PFSK-1 (cell line): ENCODE measurements around the gene NFATC2IP.

Experiments used
- FOXP2 ChIP-seq: optimal IDR thresholded peaks from 2 replicates; pipeline ENCODE3; 2011; ENCODE audit warnings: borderline replicate concordance, control low read depth, inconsistent platforms; ENCODE audit not compliant: insufficient read depth; ENCODE audit errors: extremely low read length, extremely low read depth
- POLR2AphosphoS5 ChIP-seq: IDR thresholded peaks from 2 replicates; pipeline ENCODE4 v1.6.1; 2012; ENCODE audit warnings: low read depth, mild to moderate bottlenecking, control low read depth, low read length, moderate library complexity
- SIN3A ChIP-seq: IDR thresholded peaks from 2 replicates; pipeline ENCODE4 v1.6.1; 2012; ENCODE audit warnings: mild to moderate bottlenecking, low read length, moderate library complexity, borderline replicate concordance; ENCODE audit not compliant: insufficient read depth
- TAF1 ChIP-seq: IDR thresholded peaks from 2 replicates; pipeline ENCODE4 v1.6.1; 2012; ENCODE audit warnings: low read length, control low read depth, borderline replicate concordance; ENCODE audit not compliant: insufficient read depth
- TF ChIP-seq, protein P1 (sequence below), 2 experiments: IDR thresholded peaks; 2 replicates each; pipeline versions ENCODE4 v1.6.1 to v1.8.0; 2011 to 2012; ENCODE audit warnings: low read depth in 2 of 2, low read length in 2 of 2, control low read depth in 1 of 2, inconsistent platforms in 1 of 2, mild to moderate bottlenecking in 1 of 2, moderate library complexity in 1 of 2; ENCODE audit not compliant: insufficient read depth in 1 of 2

The NFATC2IP gene

DNA sequence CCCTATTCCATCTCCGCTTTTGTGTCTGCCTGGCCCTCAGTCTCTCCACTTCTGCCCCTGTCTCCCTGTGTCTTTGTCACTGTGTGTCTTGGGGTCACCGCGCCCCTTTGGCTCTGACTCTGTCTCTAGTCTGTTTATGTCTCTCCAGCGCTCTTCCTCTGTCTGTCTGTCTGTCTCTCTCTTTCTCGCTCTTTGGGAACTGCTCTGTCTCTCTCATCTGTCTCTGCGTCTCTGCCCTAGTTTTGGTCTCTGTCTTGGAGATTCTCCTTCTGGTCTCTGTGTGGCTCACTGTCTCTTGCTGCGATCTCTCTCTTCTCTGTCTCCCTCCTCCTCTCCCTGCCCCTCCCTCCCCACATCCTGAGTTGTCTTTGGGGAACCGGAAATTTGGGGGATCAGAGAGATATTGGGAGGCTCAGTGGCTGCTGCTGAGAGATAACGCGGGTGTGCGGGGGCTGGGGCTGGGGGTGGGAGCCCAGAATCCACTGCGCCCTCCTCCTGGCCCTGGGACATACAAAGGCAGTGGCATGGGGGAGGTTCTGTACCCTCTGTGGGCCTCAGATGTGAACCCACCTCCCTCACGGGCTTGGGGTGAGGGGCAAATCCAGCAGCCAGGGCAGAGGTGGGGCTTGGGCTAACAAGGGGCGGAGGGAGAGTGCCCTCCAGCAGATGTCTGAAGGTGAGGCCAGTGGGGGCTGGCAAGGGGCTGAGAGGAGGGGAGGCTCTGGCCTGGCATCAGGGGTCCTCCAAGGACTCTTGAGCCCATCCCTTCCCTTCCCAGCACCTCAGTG is 58.5 kb downstream of the NFATC2IP start:
- TF ChIP-seq, protein P1, sequence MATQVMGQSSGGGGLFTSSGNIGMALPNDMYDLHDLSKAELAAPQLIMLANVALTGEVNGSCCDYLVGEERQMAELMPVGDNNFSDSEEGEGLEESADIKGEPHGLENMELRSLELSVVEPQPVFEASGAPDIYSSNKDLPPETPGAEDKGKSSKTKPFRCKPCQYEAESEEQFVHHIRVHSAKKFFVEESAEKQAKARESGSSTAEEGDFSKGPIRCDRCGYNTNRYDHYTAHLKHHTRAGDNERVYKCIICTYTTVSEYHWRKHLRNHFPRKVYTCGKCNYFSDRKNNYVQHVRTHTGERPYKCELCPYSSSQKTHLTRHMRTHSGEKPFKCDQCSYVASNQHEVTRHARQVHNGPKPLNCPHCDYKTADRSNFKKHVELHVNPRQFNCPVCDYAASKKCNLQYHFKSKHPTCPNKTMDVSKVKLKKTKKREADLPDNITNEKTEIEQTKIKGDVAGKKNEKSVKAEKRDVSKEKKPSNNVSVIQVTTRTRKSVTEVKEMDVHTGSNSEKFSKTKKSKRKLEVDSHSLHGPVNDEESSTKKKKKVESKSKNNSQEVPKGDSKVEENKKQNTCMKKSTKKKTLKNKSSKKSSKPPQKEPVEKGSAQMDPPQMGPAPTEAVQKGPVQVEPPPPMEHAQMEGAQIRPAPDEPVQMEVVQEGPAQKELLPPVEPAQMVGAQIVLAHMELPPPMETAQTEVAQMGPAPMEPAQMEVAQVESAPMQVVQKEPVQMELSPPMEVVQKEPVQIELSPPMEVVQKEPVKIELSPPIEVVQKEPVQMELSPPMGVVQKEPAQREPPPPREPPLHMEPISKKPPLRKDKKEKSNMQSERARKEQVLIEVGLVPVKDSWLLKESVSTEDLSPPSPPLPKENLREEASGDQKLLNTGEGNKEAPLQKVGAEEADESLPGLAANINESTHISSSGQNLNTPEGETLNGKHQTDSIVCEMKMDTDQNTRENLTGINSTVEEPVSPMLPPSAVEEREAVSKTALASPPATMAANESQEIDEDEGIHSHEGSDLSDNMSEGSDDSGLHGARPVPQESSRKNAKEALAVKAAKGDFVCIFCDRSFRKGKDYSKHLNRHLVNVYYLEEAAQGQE (IDR thresholded peaks at IDR 0.05; ENCODE audit: insufficient read depth in 1 of 2, low read depth in 2 of 2, low read length in 2 of 2): no peak
- TF ChIP-seq POLR2AphosphoS5 (no peak), SIN3A (no peak), TAF1 (no peak), FOXP2 (no peak)

DNA sequence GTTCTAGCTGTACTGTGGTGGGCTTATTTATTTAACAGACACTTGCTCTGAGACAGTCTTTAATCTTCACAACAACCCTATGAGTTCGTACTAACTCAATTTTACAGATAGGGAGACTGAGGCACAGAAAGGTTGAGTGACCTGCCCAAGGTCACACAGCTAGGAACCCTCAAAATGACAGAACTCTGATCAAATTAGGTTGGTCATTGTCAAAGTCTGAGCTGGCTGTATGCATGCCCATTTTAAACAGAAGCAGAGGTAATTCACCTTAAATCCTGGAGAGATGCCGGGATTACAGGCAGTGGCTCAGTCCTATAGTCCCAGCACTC is 59.1 kb downstream of the NFATC2IP start:
- TF ChIP-seq, protein P1 (IDR thresholded peaks at IDR 0.05; ENCODE audit: insufficient read depth in 1 of 2, low read depth in 2 of 2, low read length in 2 of 2): no peak
- TF ChIP-seq SIN3A (no peak), TAF1 (no peak), POLR2AphosphoS5 (no peak), FOXP2 (no peak)

DNA sequence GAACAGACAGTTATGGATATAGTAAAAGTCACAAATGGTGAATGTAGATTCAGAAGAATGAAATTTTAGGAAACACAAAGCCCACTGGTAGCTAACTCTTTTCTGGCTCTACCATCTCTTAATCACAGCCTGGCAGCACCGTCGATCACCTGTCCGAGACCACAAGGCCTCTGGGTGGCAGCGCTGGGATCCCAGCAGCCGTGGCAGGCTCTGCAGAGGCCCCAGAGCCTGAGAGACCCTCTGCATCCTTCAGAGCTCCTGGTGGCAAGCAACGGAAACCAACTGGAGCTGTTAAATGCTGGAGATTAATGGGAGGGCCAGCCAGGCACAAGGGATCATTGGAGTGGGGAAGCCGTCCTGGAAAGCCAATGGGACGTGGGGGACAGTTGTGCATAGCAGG is 60.4 kb downstream of the NFATC2IP start:
- TF ChIP-seq, protein P1 (IDR thresholded peaks at IDR 0.05; ENCODE audit: insufficient read depth in 1 of 2, low read depth in 2 of 2, low read length in 2 of 2): no peak
- no peak for TF ChIP-seq POLR2AphosphoS5
- TF ChIP-seq FOXP2: no peak
- TF ChIP-seq TAF1: no peak
- TF ChIP-seq SIN3A: no peak

DNA sequence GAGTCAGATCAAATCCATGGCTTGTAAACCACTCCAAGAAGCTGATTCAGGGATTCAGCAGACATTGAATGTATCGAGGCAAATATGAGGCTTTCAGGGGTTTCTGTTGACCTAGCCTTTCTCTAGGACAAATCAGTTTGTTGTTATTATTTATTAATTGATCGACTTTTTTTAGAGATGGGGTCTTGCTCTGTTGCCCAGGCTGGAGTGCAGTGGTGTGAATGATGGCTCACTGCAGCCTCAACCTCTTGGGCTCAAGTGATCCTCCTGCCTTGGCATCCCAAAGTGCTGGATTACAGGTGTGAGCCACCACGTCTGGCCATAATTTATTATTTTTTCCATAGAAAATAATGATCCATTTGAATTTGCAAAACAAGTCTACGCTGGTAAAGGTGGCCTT is 61.1 kb downstream of the NFATC2IP start:
- TF ChIP-seq SIN3A: no peak
- TF ChIP-seq, protein P1 (IDR thresholded peaks at IDR 0.05; ENCODE audit: insufficient read depth in 1 of 2, low read depth in 2 of 2, low read length in 2 of 2): no peak
- TF ChIP-seq TAF1: no peak
- no peak for TF ChIP-seq FOXP2
- no peak for TF ChIP-seq POLR2AphosphoS5
